HepG2 (cell line): ENCODE data around the gene NLRP12. TPM values are rescaled to one million over a fixed set of nuclear protein-coding genes. Genes with fewer than 3 reads are reported as not detected.
A peak's percentile ranks its signal among the peaks of the same experiment; 100 is the strongest.

Experiments used
- ATF6 ChIP-seq: sonication (generic); formaldehyde crosslinking; conservative IDR thresholded peaks from 2 replicates; pipeline ENCODE4 v1.4.0; 2020; ENCODE audit warnings: missing genetic modification reagents
- ELF4 ChIP-seq: sonication (generic); formaldehyde crosslinking; IDR thresholded peaks from 2 replicates; pipeline ENCODE4 v1.5.0; 2020; ENCODE audit warnings: missing genetic modification reagents, mild to moderate bottlenecking, moderate library complexity, borderline replicate concordance
- HINFP ChIP-seq: sonication (generic); formaldehyde crosslinking; IDR thresholded peaks from 2 replicates; pipeline ENCODE4 v1.4.0; 2020; ENCODE audit warnings: low read depth, mild to moderate bottlenecking, missing genetic modification reagents
- IRX3 ChIP-seq: sonication (generic); formaldehyde crosslinking; IDR thresholded peaks from 2 replicates; pipeline ENCODE4 v1.8.1; 2023; ENCODE audit warnings: mild to moderate bottlenecking, low read depth, missing genetic modification reagents, borderline replicate concordance
- NCOA1 ChIP-seq: sonication (generic); formaldehyde crosslinking; IDR thresholded peaks from 2 replicates; pipeline ENCODE4 v1.9.0; 2021; ENCODE audit warnings: missing genetic modification reagents
- SRY ChIP-seq: sonication (generic); formaldehyde crosslinking; IDR thresholded peaks from 2 replicates; pipeline ENCODE4 v1.8.0; 2022; ENCODE audit warnings: mild to moderate bottlenecking, missing genetic modification reagents
- SSRP1 ChIP-seq: IDR thresholded peaks from 2 replicates; pipeline ENCODE4 v1.6.1; 2016; ENCODE audit warnings: control low read depth
- ZBTB43 ChIP-seq: sonication (generic); formaldehyde crosslinking; conservative IDR thresholded peaks from 2 replicates; pipeline ENCODE4 v1.4.0; 2020; ENCODE audit warnings: missing genetic modification reagents
- ZBTB7B ChIP-seq: sonication (generic); formaldehyde crosslinking; IDR thresholded peaks from 2 replicates; pipeline ENCODE4 v1.4.0; 2020; ENCODE audit warnings: missing genetic modification reagents
- ZMYM4 ChIP-seq: sonication (generic); formaldehyde crosslinking; IDR thresholded peaks from 2 replicates; pipeline ENCODE4 v1.8.1; 2023; ENCODE audit warnings: mild to moderate bottlenecking, missing genetic modification reagents
- ZNF30 ChIP-seq: sonication (generic); formaldehyde crosslinking; IDR thresholded peaks from 2 replicates; pipeline ENCODE4 v1.5.0; 2020; ENCODE audit warnings: mild to moderate bottlenecking, missing genetic modification reagents
- ZNF317 ChIP-seq: sonication (generic); formaldehyde crosslinking; IDR thresholded peaks from 2 replicates; pipeline ENCODE4 v1.5.0; 2020; ENCODE audit warnings: mild to moderate bottlenecking, missing genetic modification reagents
- ZNF563 ChIP-seq: sonication (generic); formaldehyde crosslinking; IDR thresholded peaks from 2 replicates; pipeline ENCODE4 v1.8.0; 2022; ENCODE audit warnings: mild to moderate bottlenecking, moderate library complexity, missing genetic modification reagents
- ZNF569 ChIP-seq: sonication (generic); formaldehyde crosslinking; IDR thresholded peaks from 2 replicates; pipeline ENCODE4 v1.5.0; 2020; ENCODE audit warnings: mild to moderate bottlenecking, missing genetic modification reagents, moderate library complexity, borderline replicate concordance
- ZNF704 ChIP-seq: sonication (generic); formaldehyde crosslinking; IDR thresholded peaks from 2 replicates; pipeline ENCODE4 v1.8.1; 2023; ENCODE audit warnings: mild to moderate bottlenecking, inconsistent platforms, moderate library complexity, missing genetic modification reagents, borderline replicate concordance
- ZSCAN25 ChIP-seq: sonication (generic); formaldehyde crosslinking; IDR thresholded peaks from 2 replicates; pipeline ENCODE4 v1.8.0; 2022; ENCODE audit warnings: mild to moderate bottlenecking, missing genetic modification reagents
- polyA plus RNA-seq, 8 experiments: library from polyadenylated mRNA; depleted of rRNA in 3 of 8; stranded (reverse) in 7 of 8; unstranded in 1 of 8; fragments of >200 nt; fragmentation: Illumina TruSeq in 4 of 8; extraction: Trizol in 4 of 8; gene quantifications; 2 replicates each; pipeline versions ENCODE4 v1.2.1 to v1.2.3, GENCODE V29; 2011 to 2016; ENCODE audit warnings: low read depth in 4 of 8, missing spikeins in 1 of 8, mixed read lengths in 1 of 8; ENCODE audit not compliant: insufficient read depth in 1 of 8
- total RNA-seq, 5 experiments: library from RNA; depleted of rRNA; stranded (reverse); fragments of >200 nt; fragmentation: Illumina TruSeq; extraction: Trizol; gene quantifications; 2 replicates each; pipeline ENCODE4 v1.2.3, GENCODE V29; 2016; ENCODE audit warnings: low read depth in 1 of 5
- TF ChIP-seq, protein P1 (sequence below): sonication (generic); formaldehyde crosslinking; IDR thresholded peaks from 2 replicates; pipeline ENCODE4 v1.5.0; 2020; ENCODE audit warnings: mild to moderate bottlenecking, missing genetic modification reagents
- TF ChIP-seq, protein P2 (sequence below): sonication (generic); formaldehyde crosslinking; IDR thresholded peaks from 2 replicates; pipeline ENCODE4 v1.8.0; 2022; ENCODE audit warnings: low read depth, missing genetic modification reagents
- TF ChIP-seq, protein P3 (sequence below): fragments of 450-650 bp; IDR thresholded peaks from 2 replicates; pipeline ENCODE4 v1.6.1; 2016

Gene NLRP12
- total and polyA plus RNA-seq, 2 of the 13 experiments (the other 11 are each of a cell fraction or from before 2014, with no cell fraction given) = 0.15 to 0.20 TPM

GRCh38 chr19:53866865-53867224, 42.7 kb upstream of the NLRP12 start (continued):
- TF ChIP-seq ZNF704 (CRISPR knock-in tag) (0 out of 2 replicates have a peak, but pooled peaks have one; percentile 42), ZNF563 (CRISPR knock-in tag) (no peak), IRX3 (no peak), ZNF569 (CRISPR knock-in tag) (no peak), ZSCAN25 (no peak), ZMYM4 (CRISPR knock-in tag) (no peak), SRY (CRISPR knock-in tag) (0 out of 2 replicates have a peak, but pooled peaks have one; percentile 27), SSRP1 (CRISPR knock-in tag) (0 out of 2 replicates have a peak, but pooled peaks have one; percentile 67), HINFP (CRISPR knock-in tag) (no peak), ZBTB7B (no peak), ELF4 (CRISPR knock-in tag) (peak; percentile 62; the same call in 1 of the 2 replicates), ZBTB43 (no peak), ATF6 (no peak), NCOA1 (CRISPR knock-in tag) (no peak), ZNF317 (CRISPR knock-in tag) (no peak), ZNF30 (CRISPR knock-in tag) (no peak; the same call in 1 of the 2 replicates)
- TF ChIP-seq, protein P1, sequence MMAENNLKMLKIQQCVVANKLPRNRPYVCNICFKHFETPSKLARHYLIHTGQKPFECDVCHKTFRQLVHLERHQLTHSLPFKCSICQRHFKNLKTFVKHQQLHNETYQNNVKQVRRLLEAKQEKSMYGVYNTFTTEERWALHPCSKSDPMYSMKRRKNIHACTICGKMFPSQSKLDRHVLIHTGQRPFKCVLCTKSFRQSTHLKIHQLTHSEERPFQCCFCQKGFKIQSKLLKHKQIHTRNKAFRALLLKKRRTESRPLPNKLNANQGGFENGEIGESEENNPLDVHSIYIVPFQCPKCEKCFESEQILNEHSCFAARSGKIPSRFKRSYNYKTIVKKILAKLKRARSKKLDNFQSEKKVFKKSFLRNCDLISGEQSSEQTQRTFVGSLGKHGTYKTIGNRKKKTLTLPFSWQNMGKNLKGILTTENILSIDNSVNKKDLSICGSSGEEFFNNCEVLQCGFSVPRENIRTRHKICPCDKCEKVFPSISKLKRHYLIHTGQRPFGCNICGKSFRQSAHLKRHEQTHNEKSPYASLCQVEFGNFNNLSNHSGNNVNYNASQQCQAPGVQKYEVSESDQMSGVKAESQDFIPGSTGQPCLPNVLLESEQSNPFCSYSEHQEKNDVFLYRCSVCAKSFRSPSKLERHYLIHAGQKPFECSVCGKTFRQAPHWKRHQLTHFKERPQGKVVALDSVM = peak; percentile 70
- TF ChIP-seq, protein P2, sequence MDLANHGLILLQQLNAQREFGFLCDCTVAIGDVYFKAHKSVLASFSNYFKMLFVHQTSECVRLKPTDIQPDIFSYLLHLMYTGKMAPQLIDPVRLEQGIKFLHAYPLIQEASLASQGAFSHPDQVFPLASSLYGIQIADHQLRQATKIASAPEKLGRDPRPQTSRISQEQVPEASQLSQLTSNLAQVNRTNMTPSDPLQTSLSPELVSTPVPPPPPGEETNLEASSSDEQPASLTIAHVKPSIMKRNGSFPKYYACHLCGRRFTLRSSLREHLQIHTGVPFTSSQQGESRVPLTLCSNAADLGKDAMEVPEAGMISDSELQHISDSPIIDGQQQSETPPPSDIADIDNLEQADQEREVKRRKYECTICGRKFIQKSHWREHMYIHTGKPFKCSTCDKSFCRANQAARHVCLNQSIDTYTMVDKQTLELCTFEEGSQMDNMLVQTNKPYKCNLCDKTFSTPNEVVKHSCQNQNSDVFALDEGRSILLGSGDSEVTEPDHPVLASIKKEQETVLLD (CRISPR knock-in tag) = no peak
- TF ChIP-seq, protein P3, sequence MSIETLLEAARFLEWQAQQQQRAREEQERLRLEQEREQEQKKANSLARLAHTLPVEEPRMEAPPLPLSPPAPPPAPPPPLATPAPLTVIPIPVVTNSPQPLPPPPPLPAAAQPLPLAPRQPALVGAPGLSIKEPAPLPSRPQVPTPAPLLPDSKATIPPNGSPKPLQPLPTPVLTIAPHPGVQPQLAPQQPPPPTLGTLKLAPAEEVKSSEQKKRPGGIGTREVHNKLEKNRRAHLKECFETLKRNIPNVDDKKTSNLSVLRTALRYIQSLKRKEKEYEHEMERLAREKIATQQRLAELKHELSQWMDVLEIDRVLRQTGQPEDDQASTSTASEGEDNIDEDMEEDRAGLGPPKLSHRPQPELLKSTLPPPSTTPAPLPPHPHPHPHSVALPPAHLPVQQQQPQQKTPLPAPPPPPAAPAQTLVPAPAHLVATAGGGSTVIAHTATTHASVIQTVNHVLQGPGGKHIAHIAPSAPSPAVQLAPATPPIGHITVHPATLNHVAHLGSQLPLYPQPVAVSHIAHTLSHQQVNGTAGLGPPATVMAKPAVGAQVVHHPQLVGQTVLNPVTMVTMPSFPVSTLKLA = no peak
